Measurements from ENCODE around the gene INSYN1.
A peak's percentile ranks its signal among the peaks of the same experiment; 100 is the strongest.
"Not testable (repeated sequence)": the region's sequence is repeated elsewhere in the genome, so short reads cannot be mapped to it uniquely, and the experiment has no call there.

Gene INSYN1

GRCh38 chr15:73709686-73710085 is 43.5 kb downstream of the INSYN1 start:
- no peak for DNase-seq

DNA sequence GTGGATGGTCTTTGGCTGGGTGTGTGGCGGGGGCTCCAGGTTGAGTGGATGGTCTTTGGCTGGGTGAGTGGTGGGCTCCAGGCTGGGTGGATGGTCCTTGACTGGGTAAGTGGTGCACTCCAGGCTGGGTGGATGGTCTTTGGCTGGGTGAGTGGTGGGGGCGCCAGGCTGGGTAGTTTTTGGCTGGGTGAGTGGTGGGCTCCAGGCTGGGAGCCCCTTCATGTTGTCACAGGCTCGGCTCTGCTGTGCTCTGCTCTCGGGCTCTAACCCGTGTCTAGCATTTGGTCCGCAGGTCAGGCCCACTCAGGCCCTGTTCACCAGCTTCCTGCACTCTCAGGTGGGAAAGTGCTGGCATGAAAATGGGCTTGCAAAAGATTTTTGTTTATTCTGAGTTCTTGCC is 43.9 kb downstream of the INSYN1 start:
- DNase-seq, result no peak

GRCh38 chr15:73708691-73709090 is 44.5 kb downstream of the INSYN1 start:
- DNase-seq, result no peak

DNA sequence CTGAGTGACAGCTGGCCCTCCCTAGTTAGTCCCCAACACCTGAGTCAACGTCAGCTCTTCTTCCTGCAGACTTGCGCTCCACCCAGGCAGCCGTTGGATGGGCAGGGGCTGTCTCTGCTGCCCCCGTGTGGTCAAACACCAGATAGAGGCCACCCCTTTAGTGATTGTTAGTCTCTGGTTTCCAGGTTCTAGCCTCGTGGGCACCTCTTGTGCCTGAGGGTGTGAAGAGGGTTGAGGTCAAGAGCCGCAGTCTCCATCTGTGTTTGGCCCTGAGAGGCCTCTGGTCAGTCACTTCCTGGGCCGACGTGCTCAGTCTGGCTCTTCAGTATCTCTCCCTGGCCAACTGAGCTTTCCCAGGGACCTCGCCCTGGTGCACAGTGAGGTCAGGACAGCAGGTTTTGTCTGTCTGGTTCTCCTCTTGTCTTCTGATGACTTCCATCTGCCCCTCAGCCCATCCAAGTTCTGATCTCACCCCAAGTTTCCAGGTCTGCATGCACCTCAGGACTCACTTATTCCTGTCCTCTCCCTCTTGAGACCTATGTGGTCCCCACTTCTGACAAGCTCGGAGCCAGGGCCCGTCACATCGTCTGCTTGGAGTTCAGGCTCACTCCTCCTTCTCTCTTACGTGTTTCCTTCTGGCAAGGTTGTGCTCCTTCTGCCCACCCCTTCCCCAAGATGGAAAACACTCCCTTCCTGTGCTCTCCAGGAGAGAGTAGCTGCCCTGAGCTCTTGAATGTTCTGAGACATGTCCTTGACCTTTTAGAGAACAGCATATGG is 48.1 kb downstream of the INSYN1 start:
- peak; percentile 48 for DNase-seq

- DNase-seq, result not testable (repeated sequence)
Measured at GRCh38 chr15:73704142-73704868, 48.8 kb downstream of the INSYN1 start.

DNA sequence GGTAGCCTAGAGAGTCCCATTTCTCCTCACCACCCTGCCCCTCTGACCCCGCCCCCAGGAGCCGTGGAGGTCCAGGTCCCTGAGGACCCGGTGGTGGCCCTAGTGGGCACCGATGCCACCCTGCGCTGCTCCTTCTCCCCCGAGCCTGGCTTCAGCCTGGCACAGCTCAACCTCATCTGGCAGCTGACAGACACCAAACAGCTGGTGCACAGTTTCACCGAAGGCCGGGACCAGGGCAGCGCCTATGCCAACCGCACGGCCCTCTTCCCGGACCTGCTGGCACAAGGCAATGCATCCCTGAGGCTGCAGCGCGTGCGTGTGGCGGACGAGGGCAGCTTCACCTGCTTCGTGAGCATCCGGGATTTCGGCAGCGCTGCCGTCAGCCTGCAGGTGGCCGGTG is 49.5 kb downstream of the INSYN1 start:
- DNase-seq, result not testable (repeated sequence)

GRCh38 chr15:73702311-73703239 is 50.6 kb downstream of the INSYN1 start:
- DNase-seq, result not testable (repeated sequence)

- DNase-seq, result peak; percentile 80
Measured at GRCh38 chr15:73700041-73700842, 52.9 kb downstream of the INSYN1 start.

- DNase-seq, result peak; percentile 44
Measured at GRCh38 chr15:73699249-73700040, 53.7 kb downstream of the INSYN1 start.

DNA sequence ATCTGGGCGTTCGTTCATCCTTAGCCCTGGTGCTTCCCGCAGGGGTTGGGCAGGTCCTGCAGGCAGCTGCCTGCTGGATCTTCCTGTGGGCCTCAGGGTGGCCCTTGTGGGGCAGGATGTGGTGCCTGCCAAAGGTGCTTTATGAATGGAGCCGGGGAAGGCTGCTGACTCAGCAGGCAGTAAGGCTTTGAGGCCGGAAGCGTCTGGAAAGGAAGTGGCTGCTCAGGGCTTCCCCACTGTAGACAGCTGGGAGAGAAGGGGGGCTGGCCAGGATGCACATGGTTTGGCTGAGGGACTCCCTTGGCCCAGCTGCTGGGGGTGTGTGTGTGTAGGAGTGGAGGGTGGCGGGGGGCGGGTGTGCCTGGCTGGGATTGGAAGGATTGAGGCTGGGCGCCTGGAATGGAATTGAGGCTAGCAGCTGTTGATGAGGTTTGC is 56.1 kb downstream of the INSYN1 start:
- DNase-seq, result peak; percentile 73

DNA sequence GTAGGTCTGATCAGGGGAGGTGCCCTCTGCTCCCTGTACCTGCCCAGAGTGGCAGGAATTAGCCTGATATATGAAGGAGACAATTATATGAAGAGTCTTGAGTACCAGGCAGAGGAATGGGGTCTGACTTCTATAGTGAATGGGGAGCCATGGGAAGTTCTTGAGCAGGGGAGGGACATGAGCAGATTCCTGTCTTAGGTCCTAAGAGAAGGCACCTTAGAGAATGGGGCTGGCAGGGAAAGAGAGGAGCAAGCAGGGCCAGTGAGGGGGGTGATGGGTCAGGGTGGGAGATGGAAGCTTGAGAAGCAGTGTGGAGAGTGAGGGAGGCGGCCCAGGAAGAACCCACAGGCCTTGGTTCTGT is 56.5 kb downstream of the INSYN1 start:
- no peak for DNase-seq

DNA sequence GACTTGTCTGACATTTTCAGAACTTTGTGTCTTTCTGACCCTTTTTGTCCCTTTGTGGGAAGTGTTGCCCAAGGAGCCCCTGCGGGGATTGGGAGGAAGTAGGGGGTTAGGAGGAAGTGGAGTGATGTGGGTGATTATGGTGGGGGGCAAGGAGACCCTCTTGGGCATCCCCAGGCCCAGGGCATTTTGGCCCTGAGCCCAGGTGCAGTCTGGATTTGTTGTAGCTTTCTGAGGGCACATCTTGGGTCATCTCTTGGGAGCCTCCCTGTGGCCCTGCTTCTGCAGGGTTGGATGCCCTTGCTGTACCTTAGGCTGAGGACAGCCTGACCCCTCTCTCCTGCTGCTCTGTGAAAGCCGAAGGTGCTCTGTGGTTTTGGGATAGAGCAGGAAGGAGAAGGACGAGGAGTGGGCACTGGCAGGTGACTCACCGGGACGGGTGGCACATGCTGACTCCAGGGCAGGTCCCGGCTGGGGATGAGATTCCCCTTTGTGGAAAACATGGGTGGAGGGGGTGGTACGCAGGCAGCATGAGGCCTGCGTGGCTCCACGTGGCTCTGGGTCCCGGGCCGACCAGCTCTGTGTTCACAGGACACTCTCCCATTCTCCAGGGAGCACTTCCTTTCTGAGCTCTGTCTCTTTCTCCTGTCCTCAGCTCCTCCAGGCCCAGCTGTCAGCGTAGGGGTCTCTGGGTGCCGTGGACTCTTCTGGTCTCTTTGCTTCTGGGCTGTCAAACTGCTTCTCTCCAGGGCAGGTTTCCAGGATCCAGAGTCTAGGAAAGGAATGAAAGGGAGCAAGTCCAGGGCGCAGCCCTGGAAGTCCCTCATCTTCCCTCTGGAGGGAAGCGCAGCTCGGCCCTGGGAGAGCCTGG is 57.1 kb downstream of the INSYN1 start:
- no peak for DNase-seq

DNA sequence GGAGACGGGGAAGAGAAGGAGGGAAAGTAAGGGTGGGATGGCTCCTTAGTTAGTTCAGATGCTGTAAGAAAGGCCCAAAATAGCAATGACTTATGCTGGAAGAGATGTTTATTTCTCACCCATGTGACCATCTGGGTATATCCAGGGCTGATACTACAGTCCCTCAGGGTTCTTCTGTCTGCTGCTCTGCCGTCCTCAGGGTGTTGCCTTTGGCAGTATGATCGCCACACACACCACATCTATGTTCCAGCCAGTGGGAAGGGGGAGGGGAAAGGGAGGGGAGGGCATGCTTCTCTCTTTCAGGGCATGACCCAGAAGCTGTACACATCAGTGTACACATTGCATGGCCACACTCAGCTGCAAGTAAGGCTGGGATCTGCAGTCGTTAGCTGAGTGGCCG is 58.7 kb downstream of the INSYN1 start:
- DNase-seq, result no peak

DNA sequence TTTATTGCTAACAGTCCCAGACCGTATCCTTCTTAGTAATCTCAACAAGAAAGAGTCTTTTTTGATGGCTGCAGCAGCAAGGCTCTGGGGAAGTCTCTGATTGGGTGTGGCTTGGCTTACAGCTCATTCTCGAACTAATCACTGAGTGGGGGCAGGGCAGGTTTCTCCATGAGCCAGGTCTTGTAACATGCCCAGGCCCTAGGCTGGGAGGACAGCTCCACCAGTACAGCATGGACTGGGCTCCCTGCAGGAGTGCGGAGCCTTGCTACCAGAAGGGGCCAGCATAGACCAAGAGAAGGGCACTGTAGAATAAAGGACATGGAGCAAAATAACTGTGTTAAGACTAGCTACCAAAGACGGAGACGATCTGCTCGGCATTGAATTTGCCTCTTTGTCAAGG is 61.8 kb downstream of the INSYN1 start:
- DNase-seq, result no peak

GRCh38 chr15:73688455-73688854 is 64.7 kb downstream of the INSYN1 start:
- no peak for DNase-seq

DNA sequence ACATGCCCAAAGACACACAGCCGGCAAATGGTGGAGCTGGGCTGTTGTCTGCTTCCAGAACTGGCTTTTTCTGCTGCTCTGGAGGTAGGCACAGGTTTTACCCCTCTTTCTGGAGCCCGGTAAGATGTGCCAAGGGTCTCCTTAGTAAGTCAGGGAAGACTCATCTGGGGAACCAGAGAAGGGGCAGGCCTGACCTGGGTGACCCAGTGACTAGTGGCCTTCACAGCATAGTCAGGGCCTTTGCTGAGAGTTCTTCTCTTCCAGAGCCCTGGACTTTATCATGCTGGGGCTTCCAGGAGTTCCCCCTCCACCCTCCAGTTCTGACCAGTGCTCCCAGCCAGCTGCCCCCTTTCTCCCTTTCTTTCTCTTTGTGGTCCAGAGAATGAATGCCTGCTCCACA is 65.8 kb downstream of the INSYN1 start:
- no peak for DNase-seq

DNA sequence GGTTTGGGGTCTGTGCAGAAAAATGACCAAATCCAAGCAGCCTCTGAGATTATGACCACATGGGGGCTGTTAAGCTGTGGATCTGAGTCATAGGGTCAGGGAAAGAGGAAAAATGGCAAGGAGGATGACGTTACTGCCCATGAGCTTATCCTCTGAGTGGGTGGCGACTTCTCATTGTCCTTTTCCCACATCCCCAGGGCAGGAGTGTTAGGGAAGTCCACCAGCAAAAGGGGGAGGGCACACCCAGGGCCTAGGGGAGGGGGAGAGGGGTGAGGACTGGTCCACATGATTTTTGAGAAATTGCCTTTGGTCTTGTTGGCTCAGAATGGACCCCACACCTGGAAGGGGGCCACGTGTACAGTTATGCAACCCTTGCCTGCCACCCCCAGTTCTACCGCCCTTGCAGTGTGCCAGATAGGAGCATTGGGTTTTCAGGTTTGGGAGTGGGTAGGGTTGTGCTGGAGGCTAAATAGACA is 66.3 kb downstream of the INSYN1 start:
- DNase-seq, result no peak

DNA sequence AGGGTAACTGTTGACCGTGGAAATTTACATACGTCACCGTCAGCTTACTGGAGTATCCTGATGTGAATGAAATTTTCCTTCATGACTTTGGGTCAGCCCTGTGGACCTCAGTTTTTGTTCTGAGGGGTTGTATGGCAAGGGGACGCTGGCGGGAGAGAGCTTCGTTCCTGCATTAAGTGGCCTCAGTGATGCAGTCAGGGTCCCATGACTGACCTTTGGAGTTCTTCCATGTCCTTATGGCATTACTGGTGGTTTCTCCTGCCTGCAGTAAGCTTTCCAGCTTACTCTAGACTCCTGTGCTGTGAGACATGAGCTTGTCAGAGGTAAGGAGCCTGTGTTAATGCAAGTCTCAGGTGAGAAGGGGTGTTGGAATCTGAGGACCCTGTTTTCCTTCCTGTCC is 67.2 kb downstream of the INSYN1 start:
- DNase-seq, result no peak

Data from NCI-H2171 (cell line).